Astrocyte of the cerebellum (primary cell): ENCODE results near the gene NDUFAF7.

Experiments used
- DNase-seq: peaks from one replicate; pipeline ENCODE4 v3.0.0-alpha.2; 2011; ENCODE audit warnings: low read depth
- H3K4me3 ChIP-seq: 2 replicates; pipeline ENCODE4 v1.5.1; 2011; ENCODE audit warnings: mild to moderate bottlenecking, low read depth, low read length, moderate library complexity
- CTCF ChIP-seq: IDR thresholded peaks from 2 replicates; pipeline ENCODE4 v1.5.1; 2012; ENCODE audit warnings: low read length, low read depth, moderate library complexity, mild to moderate bottlenecking; ENCODE audit errors: missing control alignments
- in situ Hi-C: cut with HindIII; loops from 2 replicates; pipeline ENCODE4 v1.10.0; 2017; ENCODE audit warnings: low sequenced_read_pairs

Gene NDUFAF7

GRCh38 chr2:37230581-37230980 is 877 bp upstream of the NDUFAF7 start:
- no peak for DNase-seq
- peak overlapping the region; percentile 99 for H3K4me3 ChIP-seq
- no peak for TF ChIP-seq CTCF
- in situ Hi-C loops, result no loop called here

GRCh38 chr2:37232131-37232933 is 874 bp downstream of the NDUFAF7 start:
- DNase-seq, result no peak
- in situ Hi-C loops, result no loop called here
- H3K4me3 ChIP-seq, result peak overlapping the region; percentile 99
- no peak for TF ChIP-seq CTCF

DNA sequence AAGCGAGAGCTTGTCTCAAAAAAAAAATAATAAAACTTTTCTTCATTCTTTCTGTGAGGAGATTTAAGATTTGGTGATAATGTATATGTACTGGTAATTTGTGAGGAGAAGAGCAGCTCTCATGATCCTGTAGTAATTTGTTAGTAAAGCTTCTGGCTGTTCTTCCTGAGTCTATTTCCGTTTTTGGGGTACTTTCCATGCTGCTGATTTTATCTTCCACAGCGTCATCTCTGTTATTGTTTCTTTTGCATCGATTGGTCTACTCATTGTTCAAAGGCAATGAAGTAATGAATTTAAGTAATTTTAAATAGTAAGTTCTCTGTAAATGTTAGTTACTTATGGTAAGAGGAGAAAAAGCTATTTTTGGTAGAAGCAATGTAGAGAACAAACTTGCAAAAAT is 12.0 kb downstream of the NDUFAF7 start:
- in situ Hi-C loops, result no loop called here
- no peak overlapping the region for H3K4me3 ChIP-seq
- DNase-seq, result no peak
- no peak for TF ChIP-seq CTCF

- DNase-seq, result no peak
- in situ Hi-C loops, result no loop called here
- no peak for TF ChIP-seq CTCF
- H3K4me3 ChIP-seq, result no peak overlapping the region
These were observed 12.6 kb downstream of the NDUFAF7 start for GRCh38 chr2:37244017-37244416.

DNA sequence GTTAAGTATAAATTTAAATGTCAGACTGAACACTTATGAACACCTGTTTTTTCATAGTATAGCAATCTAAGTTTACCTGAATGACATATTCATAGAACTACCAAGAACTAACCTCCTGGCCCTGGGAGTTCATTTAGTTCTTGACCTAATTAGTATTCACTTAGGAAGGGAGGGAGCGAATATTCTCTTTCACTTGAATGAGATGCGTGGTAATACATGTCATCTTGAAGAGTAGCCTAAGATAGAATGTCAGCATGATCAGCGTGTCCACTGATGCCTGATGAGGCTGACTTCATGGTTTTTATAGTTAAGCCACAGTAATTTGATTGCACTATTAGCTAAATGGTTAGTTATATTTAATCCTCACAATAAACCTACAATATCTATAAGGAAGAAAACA is 13.3 kb downstream of the NDUFAF7 start:
- TF ChIP-seq CTCF, result no peak

GRCh38 chr2:37246205-37246604 is 14.7 kb downstream of the NDUFAF7 start:
- DNase-seq, result no peak
- no peak for TF ChIP-seq CTCF
- H3K4me3 ChIP-seq, result no peak overlapping the region
- in situ Hi-C loops, result no loop called here

More for the DNA sequence above, 13.3 kb downstream of the NDUFAF7 start:
- H3K4me3 ChIP-seq, result no peak overlapping the region
- in situ Hi-C loops, result no loop called here
- no peak for DNase-seq
